NCI-H524 (cell line): Measurements from ENCODE around the gene TKT.
"Not testable (repeated sequence)": the region's sequence is repeated elsewhere in the genome, so short reads cannot be mapped to it uniquely, and the experiment has no call there.

Experiments used
- DNase-seq, 2 experiments: peaks; one replicate each; lab custom pipeline; 2025; lab: John Stamatoyannopoulos, UW

Gene TKT

GRCh38 chr3:53255775-53256703 lies at the start of gene TKT:
Gene TKT, minus strand, starts transcription at chr3:53256022. Its CDS starts 80 bp downstream, at chr3:53255942.
- peak; percentile 50 to 72 for DNase-seq

GRCh38 chr3:53303957-53304356 lies 48.1 kb upstream of the TKT start:
- no peak for DNase-seq

GRCh38 chr3:53303549-53303948 lies 47.7 kb upstream of the TKT start:
- no peak for DNase-seq

GRCh38 chr3:53300826-53301225 lies 45.0 kb upstream of the TKT start:
- no peak for DNase-seq

GRCh38 chr3:53299611-53300023 lies 43.8 kb upstream of the TKT start:
- DNase-seq = peak in 1 of 2 experiments; percentile 24

- no peak for DNase-seq
Measured at GRCh38 chr3:53295410-53295809, 39.6 kb upstream of the TKT start.

GRCh38 chr3:53293867-53294266 lies 38.0 kb upstream of the TKT start:
- DNase-seq = no peak

- DNase-seq = no peak
Measured at GRCh38 chr3:53288214-53288613, 32.4 kb upstream of the TKT start.

- no peak for DNase-seq
Measured at GRCh38 chr3:53287131-53287629, 31.4 kb upstream of the TKT start.

- DNase-seq = no peak
Measured at GRCh38 chr3:53286727-53287126, 30.9 kb upstream of the TKT start.

GRCh38 chr3:53282581-53282980 lies 26.8 kb upstream of the TKT start:
- DNase-seq = no peak

- DNase-seq = no peak
Measured at GRCh38 chr3:53278667-53279066, 22.8 kb upstream of the TKT start.

- DNase-seq = no peak
Measured at GRCh38 chr3:53274938-53275605, 19.2 kb upstream of the TKT start.

GRCh38 chr3:53273146-53273670 lies 17.4 kb upstream of the TKT start:
- DNase-seq = no peak

GRCh38 chr3:53269888-53270880 lies 14.4 kb upstream of the TKT start:
- DNase-seq = no peak

GRCh38 chr3:53269193-53269592 lies 13.4 kb upstream of the TKT start:
- DNase-seq = not testable (repeated sequence)

GRCh38 chr3:53267766-53268165 lies 11.9 kb upstream of the TKT start:
- no peak for DNase-seq

- no peak for DNase-seq
Measured at GRCh38 chr3:53264718-53265117, 8.9 kb upstream of the TKT start.

- no peak for DNase-seq
Measured at GRCh38 chr3:53263907-53264306, 8.1 kb upstream of the TKT start.

GRCh38 chr3:53261712-53262111 lies 5.9 kb upstream of the TKT start:
- no peak for DNase-seq

- DNase-seq = no peak
Measured at GRCh38 chr3:53260286-53260785, 4.5 kb upstream of the TKT start.
